ENCODE measurements around the gene WDR26.

DNA sequence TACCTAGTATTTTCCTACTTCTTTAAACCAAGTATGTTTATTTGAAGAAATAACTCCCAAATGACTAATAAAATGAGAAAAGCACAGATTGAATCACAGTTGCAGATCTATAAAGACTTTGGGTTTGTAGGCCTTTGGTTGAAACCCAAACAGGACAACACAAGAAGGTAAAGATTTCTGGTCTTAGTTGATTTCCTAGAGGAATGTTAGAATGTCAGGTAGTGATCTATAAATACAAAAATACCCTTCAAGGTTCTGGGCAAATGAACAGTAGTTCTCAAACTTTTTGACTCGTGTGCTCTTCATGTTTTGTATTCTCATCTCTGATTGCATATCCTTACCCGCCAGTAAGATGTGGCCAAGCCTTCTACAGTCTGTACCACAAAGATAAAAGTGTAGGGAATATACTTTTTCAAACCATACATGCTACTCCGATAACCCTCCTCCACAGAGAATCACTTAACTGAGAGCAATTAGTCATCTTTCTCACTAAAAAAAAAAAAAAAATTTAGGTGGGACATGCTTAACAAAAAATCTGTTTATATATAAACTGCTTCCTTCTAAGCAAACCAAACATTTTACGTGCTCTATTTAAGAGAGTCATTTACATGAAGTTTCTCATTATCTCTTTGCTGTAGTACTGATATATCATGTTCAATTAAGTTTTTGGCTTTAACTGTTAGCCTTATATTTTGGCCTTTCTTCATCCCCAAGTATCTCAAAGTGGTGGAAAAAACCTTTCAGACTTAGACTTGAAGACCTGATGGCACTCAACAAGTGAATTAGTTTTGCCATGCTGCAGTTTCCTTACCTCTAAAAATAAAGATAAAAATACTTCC, 42.0 kb downstream of the WDR26 start:
- no peak for TF ChIP-seq CSDC2 (CRISPR knock-in tag; IDR thresholded peaks at IDR 0.05)
- no peak for TF ChIP-seq RARB (CRISPR knock-in tag; IDR thresholded peaks at IDR 0.05)

Measured in SK-N-SH treated with all-trans-retinoic acid at 6 μM for 48 hours (cell line).